HCT116 (cell line): ENCODE data around the gene KTI12. TPM values are rescaled to one million over a fixed set of nuclear protein-coding genes. Genes with fewer than 3 reads are reported as not detected.

Experiments used
- ATAC-seq: fragments of 200-7000 bp; cut with Tn5 transposase; 2 replicates; pipeline ENCODE4 v1.9.1; 2020; ENCODE audit warnings: mild to moderate bottlenecking, moderate library complexity
- BruUV-seq: library from RNA; stranded (reverse); fragments of 400-500 nt; replicated peaks from 2 replicates; lab custom pipeline; 2021; lab: Mats Ljungman, UMichigan
- CTCF ChIA-PET: fragments of 300-600 bp; sonication (Branson Sonifier 250); formaldehyde crosslinking; loops from one replicate; lab custom pipeline; 2021; ENCODE audit warnings: antibody characterized with exemption; lab: Charles Lee
- POLR2A ChIA-PET: fragments of 300-600, 350-600 bp; sonication (Branson Sonifier 250); formaldehyde crosslinking; loops from one replicate; lab custom pipeline; 2021; ENCODE audit warnings: antibody characterized with exemption; lab: Charles Lee
- RAD21 ChIA-PET, 2 experiments: fragments of 300-600 bp; sonication (Branson Sonifier 250); formaldehyde crosslinking; loops; one replicate each; lab custom pipeline; 2023; ENCODE audit warnings: low total read pairs in 2 of 2; ENCODE audit not compliant: uncharacterized antibody in 2 of 2, unreplicated experiment in 2 of 2, low non-redundant PET in 1 of 2; lab: Charles Lee
- DNase-seq: peaks from one replicate; pipeline ENCODE4 v3.0.0-alpha.2; 2010; ENCODE audit warnings: low read depth, low spot score
- H2AFZ ChIP-seq: fragments of 200-600 bp; shearing (Covaris generic), sonication (generic); 2 replicates; pipeline ENCODE4 v1.6.1; 2017; ENCODE audit warnings: low read depth, mixed run types, mixed read lengths, antibody characterized with exemption, low read length; ENCODE audit not compliant: poor library complexity, severe bottlenecking
- H3K27ac ChIP-seq: 2 replicates; pipeline ENCODE4 v1.5.1; 2012; ENCODE audit warnings: low read depth, low read length
- H3K27me3 ChIP-seq: fragments of 200-600 bp; sonication (generic); 2 replicates; pipeline ENCODE4 v1.6.1; 2016; ENCODE audit warnings: mixed run types, low read length, mixed read lengths; ENCODE audit not compliant: insufficient read depth
- H3K36me3 ChIP-seq, 2 experiments: fragments of 200-500 bp in 1 of 2; fragments of 200-600 bp in 1 of 2; sonication (Bioruptor generic) in 1 of 2; sonication (generic) in 1 of 2; 2 replicates each; pipeline versions ENCODE4 v1.5.1 to v1.6.1; 2014 to 2016; ENCODE audit warnings: low read length in 2 of 2, inconsistent platforms in 1 of 2, mixed read lengths in 1 of 2, mixed run types in 1 of 2; ENCODE audit not compliant: insufficient read depth in 2 of 2, control insufficient read depth in 1 of 2
- H3K4me1 ChIP-seq, 2 experiments: fragments of 200-600 bp in 1 of 2; sonication (generic) in 1 of 2; 2 replicates each; pipeline versions ENCODE4 v1.5.1 to v1.6.1; 2012 to 2017; ENCODE audit warnings: low read length in 2 of 2, inconsistent platforms in 1 of 2, mild to moderate bottlenecking in 1 of 2, mixed read lengths in 1 of 2, mixed run types in 1 of 2, moderate library complexity in 1 of 2; ENCODE audit not compliant: insufficient read depth in 2 of 2, control insufficient read depth in 1 of 2
- H3K4me2 ChIP-seq: fragments of 200-600 bp; sonication (generic); 2 replicates; pipeline ENCODE4 v1.6.1; 2017; ENCODE audit warnings: mixed run types, low read length, mixed read lengths
- H3K4me3 ChIP-seq, 2 experiments: fragments of 200-600 bp in 1 of 2; sonication (generic) in 1 of 2; replicated peaks in 1 of 2; 2 replicates each; pipeline ENCODE4 v1.5.1; 2011 to 2016; ENCODE audit warnings: low read length in 2 of 2, control low read depth in 1 of 2, low read depth in 1 of 2, mild to moderate bottlenecking in 1 of 2, mixed read lengths in 1 of 2, mixed run types in 1 of 2
- H3K79me2 ChIP-seq: fragments of 200-600 bp; sonication (generic); 2 replicates; pipeline ENCODE4 v1.6.1; 2017; ENCODE audit warnings: mild to moderate bottlenecking, mixed run types, low read length, moderate library complexity, mixed read lengths; ENCODE audit not compliant: insufficient read depth
- H3K9ac ChIP-seq: fragments of 200-600 bp; sonication (generic); 2 replicates; pipeline ENCODE4 v1.6.1; 2016; ENCODE audit warnings: low read length, mixed read lengths
- H3K9me2 ChIP-seq: fragments of 200-600 bp; sonication (generic), shearing (Covaris generic); 2 replicates; pipeline ENCODE4 v1.6.1; 2017; ENCODE audit warnings: mixed run types, mild to moderate bottlenecking, moderate library complexity; ENCODE audit not compliant: insufficient read depth
- H3K9me3 ChIP-seq, 2 experiments: fragments of 200-500 bp in 1 of 2; fragments of 200-600 bp in 1 of 2; sonication (Bioruptor generic) in 1 of 2; sonication (generic) in 1 of 2; 2 replicates each; pipeline ENCODE4 v1.6.1; 2014 to 2017; ENCODE audit warnings: low read length in 2 of 2, mixed read lengths in 2 of 2, inconsistent platforms in 1 of 2, low read depth in 1 of 2, mild to moderate bottlenecking in 1 of 2, mixed run types in 1 of 2, moderate library complexity in 1 of 2; ENCODE audit not compliant: control insufficient read depth in 1 of 2, insufficient read depth in 1 of 2
- H4K20me1 ChIP-seq: fragments of 200-600 bp; sonication (generic), shearing (Covaris generic); 2 replicates; pipeline ENCODE4 v1.6.1; 2017; ENCODE audit warnings: mixed run types, mild to moderate bottlenecking, moderate library complexity; ENCODE audit not compliant: insufficient read depth
- CBX3 ChIP-seq: IDR thresholded peaks from 2 replicates; pipeline ENCODE4 v1.6.1; 2012; ENCODE audit warnings: low read depth
- CEBPB ChIP-seq: IDR thresholded peaks from 2 replicates; pipeline ENCODE4 v1.6.1; 2012; ENCODE audit warnings: low read depth
- CTCF ChIP-seq, 3 experiments: fragments of 200-600 bp in 1 of 3; sonication (generic) in 1 of 3; IDR thresholded peaks in 2 of 3; conservative IDR thresholded peaks in 1 of 3; 2 replicates each; pipeline ENCODE4 v1.5.1; 2012 to 2017; ENCODE audit warnings: low read depth in 2 of 3, low read length in 2 of 3, antibody characterized with exemption in 1 of 3, borderline replicate concordance in 1 of 3, control low read depth in 1 of 3, mild to moderate bottlenecking in 1 of 3, mixed read lengths in 1 of 3, mixed run types in 1 of 3, moderate library complexity in 1 of 3; ENCODE audit not compliant: insufficient read depth in 1 of 3
- EGR1 ChIP-seq: IDR thresholded peaks from 2 replicates; pipeline ENCODE4 v1.6.1; 2012; ENCODE audit warnings: low read depth
- EZH2phosphoT487 ChIP-seq: fragments of 200-600 bp; IDR thresholded peaks from 2 replicates; pipeline ENCODE4 v1.6.1; 2018; ENCODE audit warnings: antibody characterized with exemption, borderline replicate concordance
- FOSL1 ChIP-seq: IDR thresholded peaks from 2 replicates; pipeline ENCODE4 v1.6.1; 2012; ENCODE audit warnings: low read depth
- POLR2A ChIP-seq: IDR thresholded peaks from 2 replicates; pipeline ENCODE4 v1.7.0; 2011; ENCODE audit warnings: borderline replicate concordance; ENCODE audit not compliant: insufficient read depth, insufficient read length; ENCODE audit errors: extremely low read depth
- SRF ChIP-seq: IDR thresholded peaks from 2 replicates; pipeline ENCODE4 v1.6.1; 2012; ENCODE audit warnings: low read depth
- ZBTB33 ChIP-seq: IDR thresholded peaks from 2 replicates; pipeline ENCODE4 v1.6.1; 2011; ENCODE audit warnings: mild to moderate bottlenecking, low read length, moderate library complexity; ENCODE audit not compliant: insufficient replicate concordance; ENCODE audit errors: extremely low read depth
- ZNF274 ChIP-seq: fragments of 200-500 bp; sonication (Bioruptor generic); IDR thresholded peaks from 2 replicates; pipeline ENCODE4 v1.6.1; 2014; ENCODE audit warnings: mild to moderate bottlenecking, low read depth, low read length, inconsistent platforms
- intact Hi-C: fragments of 100-400 bp; cut with micrococcal nuclease; formaldehyde crosslinking; loops from 2 replicates; pipeline ENCODE4 v1.10.0; 2022
- total RNA-seq: library from RNA; stranded (reverse); gene quantifications from one replicate; pipeline ENCODE4 v1.2.1, GENCODE V29; 2021; ENCODE audit not compliant: unreplicated experiment
- TF ChIP-seq, protein P1 (sequence below): IDR thresholded peaks from 2 replicates; pipeline ENCODE4 v1.6.1; 2012

KTI12 gene
- total RNA-seq, 1 experiment from 2014 or later: 8.2 TPM

DNA sequence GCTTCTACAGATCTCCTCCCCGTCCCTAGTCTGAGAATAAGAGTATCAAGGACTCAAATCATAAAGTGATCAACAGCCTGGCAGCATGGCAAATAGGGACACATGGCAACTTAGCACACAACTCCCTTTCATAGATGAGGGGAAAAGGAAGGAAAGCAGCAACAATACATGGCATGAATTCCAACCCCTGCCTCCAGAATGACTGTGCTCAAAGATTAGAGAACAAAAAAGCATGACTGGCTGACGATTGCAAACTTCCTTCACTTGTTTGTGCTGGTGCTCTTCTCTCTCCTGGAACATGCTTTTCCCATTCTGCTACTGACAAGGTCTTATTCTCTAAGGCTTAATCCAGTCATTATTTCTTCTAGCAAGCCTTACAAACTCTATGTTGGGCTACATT is 11.5 kb downstream of the KTI12 start:
- TF ChIP-seq CBX3 (no peak), POLR2A (no peak), EZH2phosphoT487 (no peak), SRF (no peak), EGR1 (no peak)
- TF ChIP-seq, protein P1, sequence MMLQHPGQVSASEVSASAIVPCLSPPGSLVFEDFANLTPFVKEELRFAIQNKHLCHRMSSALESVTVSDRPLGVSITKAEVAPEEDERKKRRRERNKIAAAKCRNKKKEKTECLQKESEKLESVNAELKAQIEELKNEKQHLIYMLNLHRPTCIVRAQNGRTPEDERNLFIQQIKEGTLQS: no peak
- no TSS peak for BruUV-seq
- ChIA-PET POLR2A (no interaction called here), RAD21 (no interaction called here), CTCF (no interaction called here)
- Histone ChIP-seq H3K9ac (no peak overlapping the region), H3K27ac (no peak overlapping the region), H3K4me1 (no peaks in the 10 kb centered on the region), H3K4me3 (no peak overlapping the region), H3K9me2 (no peaks in the 10 kb centered on the region), H2AFZ (no peak overlapping the region), H4K20me1 (no peaks in the 10 kb centered on the region), H3K36me3 (peaks cover 18 to 28% of the 10 kb centered on the region in 2 experiments; a peak in 3 of 4 replicates), H3K27me3 (no peaks in the 10 kb centered on the region), H3K9me3 (no peaks in the 10 kb centered on the region), H3K79me2 (no peaks in the 10 kb centered on the region), H3K4me2 (no peak overlapping the region)
- ATAC-seq: no peak
- intact Hi-C loops: no loop called here
- DNase-seq: no peak

- no peaks in the 10 kb centered on the region for H3K9me3 ChIP-seq
- intact Hi-C loops: loop anchor here (10.0 kb wide), 1 partner anchor 383 kb away; no protein-coding TSS in a partner anchor
- RAD21 ChIA-PET: no interaction called here
- no peak overlapping the region for H2AFZ ChIP-seq
- ATAC-seq: no peak
- H3K79me2 ChIP-seq: no peaks in the 10 kb centered on the region
- no peak for DNase-seq
- H4K20me1 ChIP-seq: no peaks in the 10 kb centered on the region
- CTCF ChIA-PET: no interaction called here
- POLR2A ChIA-PET: no interaction called here
- BruUV-seq: no TSS peak
- H3K27me3 ChIP-seq: no peaks in the 10 kb centered on the region
- H3K36me3 ChIP-seq: no peaks in the 10 kb centered on the region
- no peak overlapping the region for H3K4me3 ChIP-seq
- no peaks in the 10 kb centered on the region for H3K9me2 ChIP-seq
- no peak overlapping the region for H3K27ac ChIP-seq
- no peak overlapping the region for H3K4me2 ChIP-seq
- no peaks in the 10 kb centered on the region for H3K4me1 ChIP-seq
- no peak overlapping the region for H3K9ac ChIP-seq
- TF ChIP-seq CTCF (IDR thresholded peaks at IDR 0.05 in 2 of 3, conservative IDR thresholded peaks at IDR 0.05 in 1 of 3; ENCODE audit: borderline replicate concordance in 1 of 3, insufficient read depth in 1 of 3, low read depth in 2 of 3, low read length in 2 of 3) (no peak), FOSL1 (no peak), EGR1 (no peak), ZNF274 (no peak), ZBTB33 (no peak), CEBPB (no peak)
Measured at GRCh38 chr1:52008071-52008809, 25.4 kb downstream of the KTI12 start.
